CD8-positive, alpha-beta memory T cell (primary cell): ENCODE measurements around the gene OMG. TPM values are rescaled to one million over a fixed set of nuclear protein-coding genes. Genes with fewer than 3 reads are reported as not detected.

Experiments
- CTCF ChIA-PET: fragments of 350-600 bp; sonication (Branson Sonifier 250); formaldehyde crosslinking; loops from one replicate; lab custom pipeline; 2021; ENCODE audit warnings: antibody characterized with exemption; lab: Charles Lee
- POLR2A ChIA-PET: fragments of 350-600 bp; sonication (Branson Sonifier 250); formaldehyde crosslinking; loops from one replicate; lab custom pipeline; 2021; ENCODE audit warnings: antibody characterized with exemption; lab: Charles Lee
- DNase-seq, 5 donors: peaks; one replicate each; pipeline versions ENCODE4 v3.0.0 to v3.0.0-alpha.2; 2020 to 2022; ENCODE audit warnings: mixed read lengths in 1 of 5
- H3K27ac ChIP-seq: one replicate; pipeline ENCODE4 v1.7.0; 2013; ENCODE audit warnings: low read depth, mild to moderate bottlenecking, low read length, moderate library complexity
- H3K27me3 ChIP-seq: 2 replicates; pipeline ENCODE4 v1.7.0; 2013; ENCODE audit warnings: low read length, mild to moderate bottlenecking; ENCODE audit not compliant: insufficient read depth, poor library complexity, severe bottlenecking
- H3K36me3 ChIP-seq: 2 replicates; pipeline ENCODE4 v1.7.0; 2013; ENCODE audit warnings: mild to moderate bottlenecking, low read length, moderate library complexity; ENCODE audit not compliant: insufficient read depth
- H3K4me1 ChIP-seq: 2 replicates; pipeline ENCODE4 v1.7.0; 2013; ENCODE audit warnings: mild to moderate bottlenecking, low read length, moderate library complexity; ENCODE audit not compliant: insufficient read depth
- H3K4me3 ChIP-seq: 2 replicates; pipeline ENCODE4 v1.7.0; 2013; ENCODE audit warnings: mild to moderate bottlenecking, low read length
- H3K9me3 ChIP-seq: 2 replicates; pipeline ENCODE4 v1.7.0; 2013; ENCODE audit warnings: mild to moderate bottlenecking, low read length
- H3K27ac Mint-ChIP-seq, 8 donors: one replicate each; pipeline ENCODE4 v1.8.0; 2020 to 2021; ENCODE audit warnings: mixed read lengths in 8 of 8, mild to moderate bottlenecking in 6 of 8, inconsistent platforms in 3 of 8, moderate library complexity in 3 of 8
- H3K27me3 Mint-ChIP-seq, 2 donors: one replicate each; pipeline ENCODE4 v1.8.0; 2020 to 2021; ENCODE audit warnings: mixed read lengths in 2 of 2, mild to moderate bottlenecking in 1 of 2, moderate library complexity in 1 of 2
- H3K36me3 Mint-ChIP-seq, 3 donors: one replicate each; pipeline ENCODE4 v1.8.0; 2020 to 2021; ENCODE audit warnings: mixed read lengths in 3 of 3, inconsistent platforms in 1 of 3, mild to moderate bottlenecking in 1 of 3
- H3K4me1 Mint-ChIP-seq, 3 donors: one replicate each; pipeline ENCODE4 v1.8.0; 2020 to 2021; ENCODE audit warnings: mixed read lengths in 3 of 3, inconsistent platforms in 1 of 3, mild to moderate bottlenecking in 1 of 3
- H3K4me3 Mint-ChIP-seq, 7 donors: one replicate each; pipeline ENCODE4 v1.8.0; 2020 to 2021; ENCODE audit warnings: mixed read lengths in 7 of 7, mild to moderate bottlenecking in 6 of 7, moderate library complexity in 4 of 7, inconsistent platforms in 2 of 7
- H3K9me3 Mint-ChIP-seq, 5 donors: one replicate each; pipeline ENCODE4 v1.8.0; 2020 to 2022; ENCODE audit warnings: mixed read lengths in 5 of 5, mild to moderate bottlenecking in 3 of 5, moderate library complexity in 2 of 5, inconsistent platforms in 1 of 5
- polyA plus RNA-seq: library from polyadenylated mRNA; unstranded; fragments of 300-500 nt; fragmentation: Illumina TruSeq; gene quantifications from one replicate; pipeline ENCODE4 v1.2.3, GENCODE V29; 2021
- total RNA-seq, 2 experiments: library from RNA; stranded (reverse); gene quantifications; one replicate each; pipeline ENCODE4 v1.2.3, GENCODE V29; 2021

The OMG gene
- total and polyA plus RNA-seq, 3 experiments from 2014 or later: 0.13 to 0.18 TPM; not detected in 1

DNA sequence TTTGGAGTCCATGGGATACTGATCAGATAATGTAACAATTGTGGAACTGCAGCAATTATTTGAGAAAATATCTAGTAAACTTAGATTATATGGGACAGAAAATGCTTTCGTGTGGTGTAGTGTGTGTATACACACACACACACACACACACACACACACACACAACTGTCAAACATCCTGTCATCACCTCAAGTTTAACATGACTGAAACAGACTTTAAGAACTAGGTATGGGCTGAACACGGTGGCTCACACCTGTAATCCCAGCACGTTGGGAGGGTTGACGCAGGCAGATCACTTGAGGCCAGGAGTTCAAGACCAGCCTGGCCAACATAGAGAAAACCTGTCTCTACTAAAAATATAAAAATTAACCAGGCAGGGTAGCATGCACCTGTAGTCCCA, 24.9 kb upstream of the OMG start:
- Mint-ChIP-seq H3K27me3 (no peaks in the 10 kb centered on the region), H3K36me3 (peaks cover 4 to 48% (median 5%) of the 10 kb centered on the region in 3 donors), H3K4me3 (peak overlapping the region; percentile 83 to 90 (median 87)), H3K9me3 (peaks cover 0 to 2% (median 0%) of the 10 kb centered on the region in 5 donors), H3K27ac (peak overlapping the region; percentile 81 to 97 (median 94)), H3K4me1 (peaks cover 23 to 33% (median 32%) of the 10 kb centered on the region in 3 donors)
- Histone ChIP-seq H3K36me3 (no peaks in the 10 kb centered on the region), H3K4me3 (peak overlapping the region; percentile 3), H3K4me1 (peaks cover 17% of the 10 kb centered on the region), H3K9me3 (no peaks in the 10 kb centered on the region), H3K27ac (no peak overlapping the region), H3K27me3 (no peaks in the 10 kb centered on the region)
- CTCF ChIA-PET: interaction anchor here (1.0 kb wide), 1 partner anchor 56 kb away, joined by 4 read pairs; no protein-coding TSS in a partner anchor
- POLR2A ChIA-PET: interaction anchor here (1.1 kb wide), 3 partner anchors 8 to 12 kb away, joined by 3 to 5 read pairs (median 4); partner anchors contain the start of gene EVI2B
- peak in 3 of 5 donors; percentile 3 to 60 (median 24) for DNase-seq

DNA sequence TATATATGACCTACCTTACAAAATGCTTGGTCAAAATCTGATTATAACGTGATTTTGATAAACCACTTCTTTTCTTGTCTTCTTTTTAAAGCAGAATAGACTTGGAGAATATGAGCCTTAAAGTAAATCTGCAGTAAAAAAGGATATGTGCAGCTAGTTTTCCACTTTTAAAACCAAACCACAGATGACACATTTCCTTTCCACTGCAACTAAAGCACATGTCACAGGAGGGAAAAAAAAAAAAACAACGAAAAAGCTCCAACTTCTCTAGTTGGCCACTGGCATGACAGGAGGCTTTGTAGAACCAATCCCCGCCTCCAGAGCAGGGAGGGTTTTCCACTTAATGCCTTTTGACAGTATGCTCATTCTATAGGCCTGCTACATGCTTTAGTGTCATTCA, 24.4 kb upstream of the OMG start, which contains the start of gene EVI2A:
Gene EVI2A, minus strand, starts transcription at position 142 of the 400 bp plus-strand sequence. CDS start 2,609 bp downstream, outside the sequence.
- Histone ChIP-seq H3K4me3 (peak within 1 kb of the TSS; percentile 90), H3K36me3 (no peaks in the 10 kb centered on the region), H3K9me3 (no peaks in the 10 kb centered on the region), H3K27me3 (no peaks in the 10 kb centered on the region), H3K4me1 (peaks cover 22% of the 10 kb centered on the region), H3K27ac (peak within 1 kb of the TSS; percentile 76)
- ChIA-PET CTCF (interaction anchor here (0.7 to 1.0 kb wide), 2 partner anchors 11 to 56 kb away, joined by 3 to 4 read pairs; no protein-coding TSS in a partner anchor), POLR2A (interaction anchor here (0.7 to 1.1 kb wide), 3 partner anchors 9 to 11 kb away, joined by 3 to 5 read pairs (median 4); no protein-coding TSS in a partner anchor)
- Mint-ChIP-seq H3K36me3 (peaks cover 1 to 47% (median 5%) of the 10 kb centered on the region in 3 donors), H3K27me3 (no peaks in the 10 kb centered on the region), H3K4me3 (peak within 1 kb of the TSS; percentile 83 to 90 (median 87)), H3K4me1 (peaks cover 28 to 38% (median 37%) of the 10 kb centered on the region in 3 donors), H3K9me3 (peaks cover 0 to 2% (median 0%) of the 10 kb centered on the region in 5 donors), H3K27ac (peak within 1 kb of the TSS; percentile 81 to 97 (median 94))
- DNase-seq: peak; percentile 54 to 87 (median 86)

DNA sequence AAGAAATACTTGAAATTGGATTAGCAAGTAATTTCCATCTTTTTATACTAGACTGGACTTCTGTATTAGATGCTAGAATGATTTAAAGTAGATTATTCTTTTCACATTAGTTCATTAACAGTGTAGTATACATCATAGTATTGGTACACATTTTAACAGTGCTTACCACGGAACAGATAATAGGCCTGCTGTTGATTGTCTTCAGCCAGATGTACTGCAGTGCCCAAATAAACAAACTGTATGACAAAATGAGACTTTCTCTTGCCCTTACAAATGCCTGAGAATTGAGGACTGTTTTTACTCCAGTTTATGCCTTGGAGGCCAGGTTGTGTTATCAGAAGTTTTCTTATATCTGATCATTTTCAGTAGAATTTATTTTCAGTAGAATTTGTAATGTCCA, 23.8 kb upstream of the OMG start:
- no peaks in the 10 kb centered on the region for H3K27me3 ChIP-seq
- H3K4me1 ChIP-seq: peaks cover 29% of the 10 kb centered on the region
- Mint-ChIP-seq H3K27me3 (no peaks in the 10 kb centered on the region), H3K9me3 (peaks cover 0 to 2% (median 0%) of the 10 kb centered on the region in 5 donors), H3K36me3 (peaks cover 0 to 45% (median 5%) of the 10 kb centered on the region in 3 donors), H3K4me1 (peaks cover 34 to 45% (median 44%) of the 10 kb centered on the region in 3 donors), H3K4me3 (peak overlapping the region; percentile 83 to 90 (median 87)), H3K27ac (peak overlapping the region; percentile 81 to 97 (median 94))
- H3K27ac ChIP-seq: peak overlapping the region; percentile 76
- no peak for DNase-seq
- H3K9me3 ChIP-seq: no peaks in the 10 kb centered on the region
- POLR2A ChIA-PET: interaction anchor here (0.6 to 1.1 kb wide), 5 partner anchors 8 to 998 kb away, joined by 3 to 5 read pairs (median 4); no protein-coding TSS in a partner anchor
- CTCF ChIA-PET: interaction anchor here (0.7 to 1.6 kb wide), 2 partner anchors 10 to 11 kb away, joined by 3 to 5 read pairs; no protein-coding TSS in a partner anchor
- H3K36me3 ChIP-seq: no peaks in the 10 kb centered on the region
- H3K4me3 ChIP-seq: peak overlapping the region; percentile 90

DNA sequence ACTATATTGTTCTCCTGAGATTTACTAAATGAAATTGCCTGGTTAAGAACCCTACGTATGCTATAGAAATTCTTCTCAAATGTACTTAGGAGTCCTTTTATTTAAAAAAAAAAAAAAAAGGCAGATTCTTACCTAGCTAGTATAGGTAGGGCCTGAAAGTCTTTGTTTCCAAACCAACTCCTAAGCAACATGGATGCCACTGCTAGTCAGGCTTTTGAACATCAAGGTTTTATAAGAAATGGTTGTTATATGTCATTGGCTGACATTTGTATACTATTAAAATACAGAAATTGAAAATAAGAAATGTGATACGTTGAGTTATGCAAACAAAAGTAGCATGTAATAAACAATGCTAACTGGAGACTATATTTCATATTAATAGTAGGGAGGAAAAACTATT, 23.2 kb upstream of the OMG start:
- peak overlapping the region; percentile 90 for H3K4me3 ChIP-seq
- ChIA-PET CTCF (interaction anchor here (1.6 kb wide), 1 partner anchor 9 kb away, joined by 5 read pairs; no protein-coding TSS in a partner anchor), POLR2A (interaction anchor here (0.6 to 2.2 kb wide), 4 partner anchors 10 to 997 kb away, joined by 4 to 5 read pairs (median 5); no protein-coding TSS in a partner anchor)
- H3K36me3 Mint-ChIP-seq: peaks cover 0 to 43% (median 5%) of the 10 kb centered on the region in 3 donors
- peak in 1 of 5 donors; percentile 23 for DNase-seq
- peak overlapping the region; percentile 76 for H3K27ac ChIP-seq
- peaks cover 38 to 50% (median 49%) of the 10 kb centered on the region in 3 donors for H3K4me1 Mint-ChIP-seq
- peak overlapping the region in 7 of 8 donors; percentile 91 to 97 (median 95) for H3K27ac Mint-ChIP-seq
- H3K27me3 ChIP-seq: no peaks in the 10 kb centered on the region
- peaks cover 0 to 2% (median 0%) of the 10 kb centered on the region in 5 donors for H3K9me3 Mint-ChIP-seq
- H3K36me3 ChIP-seq: no peaks in the 10 kb centered on the region
- H3K27me3 Mint-ChIP-seq: no peaks in the 10 kb centered on the region
- H3K4me3 Mint-ChIP-seq: peak overlapping the region; percentile 83 to 90 (median 87)
- peaks cover 34% of the 10 kb centered on the region for H3K4me1 ChIP-seq
- H3K9me3 ChIP-seq: no peaks in the 10 kb centered on the region

DNA sequence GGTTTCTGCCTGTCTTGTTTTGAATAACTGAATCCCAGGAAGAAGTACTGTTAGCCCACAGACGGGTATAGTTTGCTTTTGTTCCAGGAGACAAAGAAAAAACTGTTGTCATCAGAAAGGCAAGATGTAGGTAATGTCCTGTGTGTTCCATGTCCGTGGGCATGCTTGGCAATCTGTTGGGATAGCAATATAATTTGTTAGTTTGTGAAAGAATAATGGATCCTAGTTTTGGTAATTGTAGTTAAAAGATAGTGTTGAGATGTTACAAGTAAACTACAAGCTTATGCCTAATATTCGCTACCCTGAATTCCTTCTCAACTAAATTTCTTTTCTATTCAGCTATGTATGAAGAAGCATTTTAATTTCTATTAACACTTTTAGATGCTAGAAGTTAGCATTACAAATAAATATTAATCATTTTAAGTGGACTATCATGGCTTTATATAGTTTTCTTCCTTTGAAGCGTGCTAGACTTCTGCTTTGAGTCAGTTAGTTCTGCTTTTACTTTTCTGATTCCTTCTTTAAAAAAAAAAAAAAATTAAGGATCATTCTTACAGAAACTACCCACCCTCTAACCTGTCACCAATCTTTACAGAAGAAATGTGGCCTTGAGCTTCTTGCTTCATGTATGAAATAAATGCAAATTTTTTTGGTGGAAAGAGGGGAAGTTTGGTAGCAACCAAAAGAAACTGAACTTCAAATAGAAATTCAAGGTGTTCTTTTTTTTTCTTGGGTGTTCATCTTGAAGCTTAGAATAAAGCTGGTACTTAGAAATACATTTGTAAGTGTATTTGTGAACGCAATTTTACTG, 22.0 kb upstream of the OMG start:
- peak overlapping the region; percentile 58 for H3K27ac ChIP-seq
- peak overlapping the region; percentile 90 for H3K4me3 ChIP-seq
- ChIA-PET CTCF (interaction anchor here (1.1 to 1.6 kb wide), 3 partner anchors 8 to 70 kb away, joined by 3 to 5 read pairs (median 3); no protein-coding TSS in a partner anchor), POLR2A (interaction anchor here (0.7 to 2.2 kb wide), 5 partner anchors 8 to 310 kb away, joined by 3 to 7 read pairs (median 5); no protein-coding TSS in a partner anchor)
- no peaks in the 10 kb centered on the region for H3K27me3 ChIP-seq
- H3K9me3 Mint-ChIP-seq: peaks cover 0 to 2% (median 0%) of the 10 kb centered on the region in 5 donors
- peaks cover 47 to 61% (median 61%) of the 10 kb centered on the region in 3 donors for H3K4me1 Mint-ChIP-seq
- H3K36me3 ChIP-seq: no peaks in the 10 kb centered on the region
- H3K27ac Mint-ChIP-seq: peak overlapping the region; percentile 82 to 96 (median 92)
- peak in 2 of 5 donors; percentile 16 to 65 for DNase-seq
- H3K36me3 Mint-ChIP-seq: peaks cover 0 to 42% (median 5%) of the 10 kb centered on the region in 3 donors
- peak overlapping the region; percentile 83 to 90 (median 87) for H3K4me3 Mint-ChIP-seq
- no peaks in the 10 kb centered on the region for H3K9me3 ChIP-seq
- no peaks in the 10 kb centered on the region for H3K27me3 Mint-ChIP-seq
- peaks cover 46% of the 10 kb centered on the region for H3K4me1 ChIP-seq

DNA sequence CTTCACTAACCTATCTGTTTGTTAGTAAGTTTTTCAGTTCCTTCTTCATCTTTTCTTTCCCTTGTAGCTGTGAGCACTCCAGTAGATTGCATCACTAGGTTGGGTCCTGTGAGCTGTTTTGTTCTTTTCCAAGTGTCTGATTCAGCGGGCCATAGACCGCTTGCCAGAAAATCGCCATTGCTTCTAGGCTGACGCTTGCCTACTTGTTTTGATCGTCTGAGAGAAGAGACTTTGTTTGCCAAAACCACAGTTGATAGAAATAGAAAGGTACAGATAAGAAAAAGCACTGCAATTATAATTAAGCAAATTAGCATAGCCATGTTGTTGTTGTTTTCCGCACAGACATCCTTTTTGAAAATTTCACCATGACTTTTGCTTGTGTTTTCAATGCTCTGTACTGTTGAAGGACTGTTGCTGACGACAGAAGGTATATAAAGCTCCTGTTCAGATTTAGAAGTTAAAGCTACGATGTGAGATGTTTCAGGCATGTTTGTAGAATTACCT, 21.3 kb upstream of the OMG start:
- DNase-seq: peak; percentile 6 to 73 (median 60)
- Histone ChIP-seq H3K4me3 (peak overlapping the region; percentile 90), H3K36me3 (no peaks in the 10 kb centered on the region), H3K9me3 (no peaks in the 10 kb centered on the region), H3K4me1 (peaks cover 46% of the 10 kb centered on the region), H3K27ac (peak overlapping the region; percentile 58), H3K27me3 (no peaks in the 10 kb centered on the region)
- ChIA-PET CTCF (interaction anchor here (1.1 to 1.5 kb wide), 2 partner anchors 8 to 71 kb away, joined by 3 read pairs; no protein-coding TSS in a partner anchor), POLR2A (interaction anchor here (0.7 to 2.2 kb wide), 3 partner anchors 8 to 169 kb away, joined by 3 to 7 read pairs (median 5); no protein-coding TSS in a partner anchor)
- Mint-ChIP-seq H3K27ac (peak overlapping the region; percentile 82 to 96 (median 92)), H3K9me3 (no peaks in the 10 kb centered on the region), H3K36me3 (peaks cover 0 to 44% (median 5%) of the 10 kb centered on the region in 3 donors), H3K27me3 (no peaks in the 10 kb centered on the region), H3K4me3 (peak overlapping the region; percentile 83 to 90 (median 87)), H3K4me1 (peaks cover 43 to 59% (median 56%) of the 10 kb centered on the region in 3 donors)

DNA sequence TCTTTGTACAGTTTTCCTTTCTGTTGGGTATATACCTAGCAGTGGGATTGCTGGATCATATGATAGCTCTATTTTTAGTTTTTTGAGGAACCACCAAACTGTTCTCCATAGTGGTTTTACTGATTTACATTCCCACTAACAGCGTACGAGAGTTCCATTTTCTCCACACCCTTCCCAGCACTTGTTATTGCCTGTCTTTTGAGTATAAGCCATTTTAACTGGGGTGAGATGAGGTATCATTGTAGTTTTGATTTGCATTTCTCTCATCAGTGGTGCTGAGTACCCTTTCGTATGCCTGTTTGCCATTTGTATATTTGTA, 17.7 kb upstream of the OMG start:
- H3K9me3 ChIP-seq: no peaks in the 10 kb centered on the region
- peaks cover 41% of the 10 kb centered on the region for H3K4me1 ChIP-seq
- no peaks in the 10 kb centered on the region for H3K9me3 Mint-ChIP-seq
- POLR2A ChIA-PET: interaction anchor here (0.6 kb wide), 1 partner anchor 26 kb away, joined by 4 read pairs; no protein-coding TSS in a partner anchor
- H3K27ac ChIP-seq: no peak overlapping the region
- DNase-seq: no peak
- H3K27me3 ChIP-seq: no peaks in the 10 kb centered on the region
- CTCF ChIA-PET: no interaction called here
- H3K4me3 Mint-ChIP-seq: peak overlapping the region; percentile 84 to 97 (median 92)
- H3K27ac Mint-ChIP-seq: peak overlapping the region; percentile 61 to 95 (median 89)
- no peaks in the 10 kb centered on the region for H3K36me3 ChIP-seq
- peak overlapping the region; percentile 23 for H3K4me3 ChIP-seq
- peaks cover 4 to 55% (median 5%) of the 10 kb centered on the region in 3 donors for H3K36me3 Mint-ChIP-seq
- no peaks in the 10 kb centered on the region for H3K27me3 Mint-ChIP-seq
- H3K4me1 Mint-ChIP-seq: peaks cover 42 to 59% (median 49%) of the 10 kb centered on the region in 3 donors
